Heart left ventricle (tissue), 13 donors: ENCODE results near the gene SEC61B.
A peak's percentile ranks its signal among the peaks of the same experiment; 100 is the strongest.

Source experiments
- POLR2A ChIP-seq, 2 donors: fragments of 450-650 bp; IDR thresholded peaks; one replicate each; pipeline ENCODE4 v1.6.1; 2017; ENCODE audit warnings: antibody characterized with exemption in 2 of 2, mild to moderate bottlenecking in 2 of 2, moderate library complexity in 2 of 2
- TF ChIP-seq, protein P1 (sequence below), 12 donors: fragments of 200-600 bp; sonication (generic) in 4 of 12; IDR thresholded peaks; one replicate each; pipeline versions ENCODE4 v1.5.0 to v1.8.0; 2018 to 2022; ENCODE audit warnings: antibody characterized with exemption in 12 of 12, mild to moderate bottlenecking in 5 of 12
- donor health status: ischemic (EF 13 %, LVEDD 7.1; RV severe dilation, severe dysfunction).
- donor health status: DM: no; HTN: yes; CAD: no.
- donor health status: DM: no; HTN: no; CAD: no.
- donor health status: ischemic (EF 25% LVEDD 6.9; RV normal size, moderate dysfunction).
- donor health status: ischemic (EF 25% LVEDD 5.7; RV mildly dilated, moderate dysfunction).
- donor health status: ischemic (EF 35%, LVEDD 5.7; RV mildly dilated, moderate dysfunction).
- donor health status: nonischemic (EF 11% LVEDD 7.7; RV severe dilation, severe dysfunction).
- donor health status: DM: yes; HTN: yes; CAD: no.
- donor health status: PGD.
- donor health status: ischemic (EF 29% LVEDD 5.4; RV normal size, mild dysfunction).
- donor health status: nonischemic (EF 23%, LVEDD 6.1; RV moderate dilation, normal function).

DNA sequence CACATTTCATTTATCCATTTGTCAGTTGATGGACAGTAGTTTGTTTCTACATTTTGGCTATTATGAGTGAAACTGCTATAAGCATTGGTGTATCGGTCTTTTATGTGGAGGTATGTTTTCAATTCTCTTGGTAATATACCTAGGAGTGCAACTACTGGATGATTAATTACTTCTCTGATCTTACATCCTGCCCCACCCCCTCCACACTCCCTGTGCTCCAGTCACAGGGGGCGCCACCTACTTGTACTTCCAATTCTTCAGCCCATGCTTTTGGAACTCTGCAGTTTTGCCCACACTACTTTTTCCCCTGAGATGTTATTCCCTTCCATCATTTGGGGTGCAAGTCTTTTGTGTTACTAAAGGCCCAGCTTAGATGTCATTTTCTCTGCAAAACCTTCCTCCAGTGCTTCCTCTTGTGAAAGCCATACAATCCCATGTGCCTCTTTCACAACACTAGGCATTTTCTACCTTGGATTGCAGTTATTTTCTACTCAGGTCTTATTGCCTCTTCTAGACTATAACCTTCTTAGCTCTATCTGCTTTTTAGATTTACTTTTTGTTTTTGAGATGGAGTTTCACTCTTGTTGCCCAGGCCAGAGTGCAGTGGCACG, 42.1 kb downstream of the SEC61B start:
- TF ChIP-seq POLR2A (IDR thresholded peaks at IDR 0.05) = no peak
- TF ChIP-seq, protein P1, sequence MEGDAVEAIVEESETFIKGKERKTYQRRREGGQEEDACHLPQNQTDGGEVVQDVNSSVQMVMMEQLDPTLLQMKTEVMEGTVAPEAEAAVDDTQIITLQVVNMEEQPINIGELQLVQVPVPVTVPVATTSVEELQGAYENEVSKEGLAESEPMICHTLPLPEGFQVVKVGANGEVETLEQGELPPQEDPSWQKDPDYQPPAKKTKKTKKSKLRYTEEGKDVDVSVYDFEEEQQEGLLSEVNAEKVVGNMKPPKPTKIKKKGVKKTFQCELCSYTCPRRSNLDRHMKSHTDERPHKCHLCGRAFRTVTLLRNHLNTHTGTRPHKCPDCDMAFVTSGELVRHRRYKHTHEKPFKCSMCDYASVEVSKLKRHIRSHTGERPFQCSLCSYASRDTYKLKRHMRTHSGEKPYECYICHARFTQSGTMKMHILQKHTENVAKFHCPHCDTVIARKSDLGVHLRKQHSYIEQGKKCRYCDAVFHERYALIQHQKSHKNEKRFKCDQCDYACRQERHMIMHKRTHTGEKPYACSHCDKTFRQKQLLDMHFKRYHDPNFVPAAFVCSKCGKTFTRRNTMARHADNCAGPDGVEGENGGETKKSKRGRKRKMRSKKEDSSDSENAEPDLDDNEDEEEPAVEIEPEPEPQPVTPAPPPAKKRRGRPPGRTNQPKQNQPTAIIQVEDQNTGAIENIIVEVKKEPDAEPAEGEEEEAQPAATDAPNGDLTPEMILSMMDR (IDR thresholded peaks at IDR 0.05) = peak in 2 of 12 donors; percentile 13 to 15
